B cell (primary cell): Measurements from ENCODE around the gene FUOM. TPM values are rescaled to one million over a fixed set of nuclear protein-coding genes. Genes with fewer than 3 reads are reported as not detected.
A peak's percentile ranks its signal among the peaks of the same experiment; 100 is the strongest.

ENCODE experiments used
- ATAC-seq: fragments of 200-7000 bp; cut with Tn5 transposase; one replicate; pipeline ENCODE4 v1.10.0; 2021; ENCODE audit warnings: low read depth, mild to moderate bottlenecking, moderate number of reproducible peaks, moderate library complexity
- CTCF ChIA-PET: fragments of 350-600 bp; sonication (Branson Sonifier 250); formaldehyde crosslinking; loops from one replicate; lab custom pipeline; 2021; ENCODE audit warnings: antibody characterized with exemption, inconsistent platforms; lab: Charles Lee
- POLR2A ChIA-PET: fragments of 350-600 bp; sonication (Branson Sonifier 250); formaldehyde crosslinking; loops from one replicate; lab custom pipeline; 2021; ENCODE audit warnings: antibody characterized with exemption; lab: Charles Lee
- DNase-seq: peaks from one replicate; pipeline ENCODE4 v3.0.0; 2013
- H2AFZ ChIP-seq: 2 replicates; pipeline ENCODE4 v1.6.1; 2012; ENCODE audit warnings: mild to moderate bottlenecking, low read depth, low read length; ENCODE audit not compliant: insufficient read depth, poor library complexity, severe bottlenecking
- H3K27ac ChIP-seq, 2 donors: 1 replicate in 1 of 2; 2 replicates in 1 of 2; pipeline ENCODE4 v1.5.1; 2012 to 2013; ENCODE audit warnings: low read length in 2 of 2, mild to moderate bottlenecking in 2 of 2, moderate library complexity in 1 of 2
- H3K27me3 ChIP-seq, 4 experiments: fragments of 200-600 bp in 1 of 4; sonication (generic) in 1 of 4; replicated peaks in 1 of 4; 1 replicate in 2 of 4; 2 replicates in 2 of 4; pipeline versions ENCODE4 v1.6.1 to v1.7.0; 2013 to 2016; ENCODE audit warnings: low read length in 3 of 4, mild to moderate bottlenecking in 2 of 4, mixed read lengths in 1 of 4, moderate library complexity in 1 of 4; ENCODE audit not compliant: insufficient read depth in 4 of 4, control insufficient read depth in 3 of 4; ENCODE audit errors: control extremely low read depth in 1 of 4
- H3K36me3 ChIP-seq, 2 experiments: replicated peaks in 1 of 2; 1 replicate in 1 of 2; 2 replicates in 1 of 2; pipeline versions ENCODE4 v1.6.1 to v1.7.1; 2013; ENCODE audit warnings: low read length in 1 of 2; ENCODE audit not compliant: insufficient read depth in 2 of 2, control insufficient read depth in 1 of 2; ENCODE audit errors: control extremely low read depth in 1 of 2, extremely low read depth in 1 of 2
- H3K4me1 ChIP-seq, 2 donors: fragments of 200-600 bp in 1 of 2; sonication (generic) in 1 of 2; 1 replicate in 1 of 2; 2 replicates in 1 of 2; pipeline versions ENCODE4 v1.5.1 to v1.6.1; 2013 to 2017; ENCODE audit warnings: low read length in 2 of 2; ENCODE audit not compliant: control insufficient read depth in 2 of 2, insufficient read depth in 2 of 2
- H3K4me2 ChIP-seq: replicated peaks from 2 replicates; pipeline ENCODE3; 2012; ENCODE audit warnings: mild to moderate bottlenecking, low read depth, low read length; ENCODE audit not compliant: poor library complexity, severe bottlenecking
- H3K4me3 ChIP-seq, 5 experiments: fragments of 200-600 bp in 1 of 5; sonication (generic) in 1 of 5; 1 replicate in 3 of 5; 2 replicates in 2 of 5; pipeline versions ENCODE4 v1.5.1 to v1.7.0; 2011 to 2016; ENCODE audit warnings: low read length in 4 of 5, mild to moderate bottlenecking in 4 of 5, low read depth in 2 of 5, control low read depth in 1 of 5, moderate library complexity in 1 of 5; ENCODE audit not compliant: insufficient read depth in 1 of 5; ENCODE audit errors: control extremely low read depth in 1 of 5, extremely low read depth in 1 of 5
- H3K79me2 ChIP-seq: fragments of 200-600 bp; sonication (generic); one replicate; pipeline ENCODE4 v1.6.0; 2016; ENCODE audit warnings: low read length; ENCODE audit not compliant: control insufficient read depth, insufficient read depth
- H3K9ac ChIP-seq: fragments of 200-600 bp; sonication (generic); 2 replicates; pipeline ENCODE4 v1.6.1; 2017; ENCODE audit warnings: mild to moderate bottlenecking, low read length, moderate library complexity
- H3K9me3 ChIP-seq, 3 donors: one replicate each; pipeline versions ENCODE4 v1.6.1 to v1.7.1; 2013; ENCODE audit warnings: low read length in 2 of 3; ENCODE audit not compliant: control insufficient read depth in 2 of 3, insufficient read depth in 1 of 3; ENCODE audit errors: control extremely low read depth in 1 of 3
- H4K20me1 ChIP-seq: 2 replicates; pipeline ENCODE4 v1.6.0; 2012; ENCODE audit warnings: mild to moderate bottlenecking, low read length; ENCODE audit not compliant: insufficient read depth, control insufficient read depth, poor library complexity, severe bottlenecking
- H3K27ac Mint-ChIP-seq: one replicate; pipeline ENCODE4 v1.8.0; 2021; ENCODE audit warnings: mixed read lengths
- H3K27me3 Mint-ChIP-seq: one replicate; pipeline ENCODE4 v1.8.0; 2021; ENCODE audit warnings: mixed read lengths
- H3K4me1 Mint-ChIP-seq: one replicate; pipeline ENCODE4 v1.8.0; 2021; ENCODE audit warnings: mixed read lengths
- H3K4me3 Mint-ChIP-seq: one replicate; pipeline ENCODE4 v1.8.0; 2021; ENCODE audit warnings: mixed read lengths
- H3K9me3 Mint-ChIP-seq: one replicate; pipeline ENCODE4 v1.8.0; 2022; ENCODE audit warnings: mixed read lengths; ENCODE audit not compliant: insufficient read depth
- CTCF ChIP-seq: fragments of 200-600 bp; IDR thresholded peaks from one replicate; pipeline ENCODE4 v1.8.0; 2022; ENCODE audit warnings: antibody characterized with exemption, mild to moderate bottlenecking
- EZH2 ChIP-seq: IDR thresholded peaks from 2 replicates; pipeline ENCODE4 v1.6.1; 2012; ENCODE audit warnings: borderline replicate concordance, low read depth, mild to moderate bottlenecking, moderate library complexity, low read length; ENCODE audit not compliant: insufficient read depth, poor library complexity, severe bottlenecking
- WGBS: methylation state at CpG from one replicate; pipeline ENCODE4 v1.1.5; 2013; ENCODE audit warnings: missing lambda C conversion rate; ENCODE audit not compliant: insufficient coverage; 5-methylcytosine and 5-hydroxymethylcytosine counted together
- intact Hi-C: fragments of 100-400 bp; cut with micrococcal nuclease; formaldehyde crosslinking; loops from one replicate; pipeline ENCODE4 v1.10.0; 2022
- polyA plus RNA-seq: library from polyadenylated mRNA; depleted of rRNA; stranded (reverse); fragments of >200 nt; gene quantifications from 2 replicates; pipeline ENCODE4 v1.2.3, GENCODE V29; 2012
- total RNA-seq, 2 donors: library from RNA; stranded (reverse); fragments of 120-200 nt in 1 of 2; gene quantifications; 1 replicate in 1 of 2; 2 replicates in 1 of 2; pipeline versions ENCODE4 v1.2.3 to v1.2.4, GENCODE V29; 2013 to 2022

FUOM gene
- total and polyA plus RNA-seq, 2 donors (not counting 1 experiment from before 2014, with no cell fraction given) = 23.8 to 30.7 TPM

- Mint-ChIP-seq H3K27me3 (no peaks in the 10 kb centered on the region), H3K4me1 (peaks cover 25% of the 10 kb centered on the region), H3K9me3 (no peaks in the 10 kb centered on the region), H3K27ac (peak overlapping the region; percentile 20), H3K4me3 (no peak overlapping the region)
- WGBS = 98% methylated on average over 13 of the region's 13 CpGs
- Histone ChIP-seq H3K4me1 (peaks cover 12 to 21% of the 10 kb centered on the region in 2 donors), H3K27me3 (no peaks in the 10 kb centered on the region), H3K4me3 (no peak overlapping the region), H3K9me3 (peaks cover 0 to 17% (median 0%) of the 10 kb centered on the region in 3 donors), H3K4me2 (no peak overlapping the region), H2AFZ (no peak overlapping the region), H3K79me2 (no peaks in the 10 kb centered on the region), H3K9ac (no peak overlapping the region), H4K20me1 (no peaks in the 10 kb centered on the region), H3K27ac (no peak overlapping the region), H3K36me3 (peaks cover 0 to 29% of the 10 kb centered on the region in 2 experiments)
- DNase-seq = no peak
- TF ChIP-seq EZH2 (no peak), CTCF (no peak)
- CTCF ChIA-PET = interaction anchor here (1.7 kb wide), 1 partner anchor 33 kb away, joined by 10 read pairs; no protein-coding TSS in a partner anchor
- intact Hi-C loops = no loop called here
- ATAC-seq = no peak
- POLR2A ChIA-PET = no interaction called here
Measured at GRCh38 chr10:133362846-133363245, 5.0 kb upstream of the FUOM start.

DNA sequence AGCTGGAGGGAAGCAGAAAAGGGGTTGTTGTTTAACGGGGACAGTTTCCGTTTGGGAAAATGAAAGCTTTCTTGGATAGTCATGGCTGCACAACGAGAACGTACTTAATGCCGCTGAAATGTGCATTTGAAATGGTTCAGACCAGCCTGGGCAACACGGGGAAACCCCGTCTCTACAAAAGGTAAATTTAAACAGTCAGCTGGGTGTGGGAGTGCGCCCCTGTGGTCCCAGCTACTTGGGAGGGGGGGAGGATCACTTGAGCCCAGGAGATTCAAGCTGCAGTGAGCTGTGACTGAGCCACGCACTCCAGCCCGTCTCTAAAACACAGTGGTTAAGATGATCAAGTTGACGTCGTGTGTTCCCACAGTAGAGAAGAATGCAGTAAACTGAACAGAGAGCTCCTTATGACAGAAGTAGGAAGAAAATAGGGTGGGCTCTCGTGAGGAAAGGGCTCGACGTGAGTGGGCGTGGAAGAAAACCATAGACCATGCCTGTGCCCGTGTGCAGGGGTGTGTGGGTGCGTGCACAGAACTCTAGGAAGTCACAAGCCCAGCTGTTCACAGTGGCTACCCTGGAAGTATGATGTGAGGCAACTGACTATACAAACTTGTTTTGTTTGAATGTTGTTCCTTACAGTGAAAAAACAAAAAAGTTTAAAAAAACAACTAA is 4.1 kb upstream of the FUOM start:
- TF ChIP-seq EZH2 (no peak), CTCF (no peak)
- peaks cover 12 to 26% of the 10 kb centered on the region in 2 donors for H3K4me1 ChIP-seq
- peak overlapping the region; percentile 45 for H2AFZ ChIP-seq
- peak overlapping the region; percentile 19 to 37 for H3K27ac ChIP-seq
- POLR2A ChIA-PET = interaction anchor here (1.8 kb wide), 1 partner anchor 11 kb away, joined by 7 read pairs; the partner anchor contains the start of gene ECHS1
- peak overlapping the region; percentile 79 for H3K27ac Mint-ChIP-seq
- H3K27me3 Mint-ChIP-seq = no peaks in the 10 kb centered on the region
- H3K9me3 ChIP-seq = peaks cover 0 to 17% (median 0%) of the 10 kb centered on the region in 3 donors
- H3K9ac ChIP-seq = peak overlapping the region; percentile 30
- WGBS = 19% methylated on average over 12 of the region's 18 CpGs
- peaks cover 26% of the 10 kb centered on the region for H3K4me1 Mint-ChIP-seq
- peak overlapping the region in 2 of 5 experiments; percentile 33 to 44 for H3K4me3 ChIP-seq
- no peaks in the 10 kb centered on the region for H3K79me2 ChIP-seq
- ATAC-seq (peak; percentile 11), DNase-seq (peak; percentile 47)
- peaks cover 5% of the 10 kb centered on the region for H4K20me1 ChIP-seq
- H3K9me3 Mint-ChIP-seq = no peaks in the 10 kb centered on the region
- no peaks in the 10 kb centered on the region for H3K27me3 ChIP-seq
- intact Hi-C loops = no loop called here
- CTCF ChIA-PET = interaction anchor here (0.6 to 1.7 kb wide), 9 partner anchors 9 to 104 kb away, joined by 3 to 10 read pairs (median 3); partner anchors contain the start of gene ECHS1
- peak overlapping the region; percentile 56 for H3K4me3 Mint-ChIP-seq
- H3K36me3 ChIP-seq = peaks cover 0 to 28% of the 10 kb centered on the region in 2 experiments
- H3K4me2 ChIP-seq = peak overlapping the region; percentile 55
